ENCODE data around the gene CHURC1.

The CHURC1 gene

DNA sequence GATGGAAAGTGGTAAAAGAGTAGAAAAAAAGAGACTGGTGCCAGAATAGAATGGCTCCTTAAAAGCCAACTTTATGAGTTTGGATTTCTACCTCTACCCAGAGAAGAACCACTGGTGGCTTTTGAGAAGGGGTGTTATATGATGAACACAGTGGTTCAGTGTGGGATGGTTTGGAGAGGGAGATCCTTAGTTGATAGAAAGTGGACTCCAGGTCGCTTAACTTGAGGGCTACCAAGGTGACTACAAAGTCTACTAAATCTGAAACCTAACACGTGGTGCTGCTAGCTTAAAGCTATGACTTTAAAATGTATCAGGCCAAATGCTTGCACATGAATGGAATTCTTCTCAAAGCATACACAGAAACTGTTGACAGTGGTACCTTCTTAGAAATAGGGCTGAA lies 42.9 kb upstream of the CHURC1 start:
- TF ChIP-seq, protein P1, sequence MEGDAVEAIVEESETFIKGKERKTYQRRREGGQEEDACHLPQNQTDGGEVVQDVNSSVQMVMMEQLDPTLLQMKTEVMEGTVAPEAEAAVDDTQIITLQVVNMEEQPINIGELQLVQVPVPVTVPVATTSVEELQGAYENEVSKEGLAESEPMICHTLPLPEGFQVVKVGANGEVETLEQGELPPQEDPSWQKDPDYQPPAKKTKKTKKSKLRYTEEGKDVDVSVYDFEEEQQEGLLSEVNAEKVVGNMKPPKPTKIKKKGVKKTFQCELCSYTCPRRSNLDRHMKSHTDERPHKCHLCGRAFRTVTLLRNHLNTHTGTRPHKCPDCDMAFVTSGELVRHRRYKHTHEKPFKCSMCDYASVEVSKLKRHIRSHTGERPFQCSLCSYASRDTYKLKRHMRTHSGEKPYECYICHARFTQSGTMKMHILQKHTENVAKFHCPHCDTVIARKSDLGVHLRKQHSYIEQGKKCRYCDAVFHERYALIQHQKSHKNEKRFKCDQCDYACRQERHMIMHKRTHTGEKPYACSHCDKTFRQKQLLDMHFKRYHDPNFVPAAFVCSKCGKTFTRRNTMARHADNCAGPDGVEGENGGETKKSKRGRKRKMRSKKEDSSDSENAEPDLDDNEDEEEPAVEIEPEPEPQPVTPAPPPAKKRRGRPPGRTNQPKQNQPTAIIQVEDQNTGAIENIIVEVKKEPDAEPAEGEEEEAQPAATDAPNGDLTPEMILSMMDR (IDR thresholded peaks at IDR 0.05; ENCODE audit: insufficient read depth, low read depth, low read length, missing control alignments), result no peak
- no peak for DNase-seq (ENCODE audit: low read depth)
- H3K4me3 ChIP-seq (ENCODE audit: low read length), result no peak overlapping the region

DNA sequence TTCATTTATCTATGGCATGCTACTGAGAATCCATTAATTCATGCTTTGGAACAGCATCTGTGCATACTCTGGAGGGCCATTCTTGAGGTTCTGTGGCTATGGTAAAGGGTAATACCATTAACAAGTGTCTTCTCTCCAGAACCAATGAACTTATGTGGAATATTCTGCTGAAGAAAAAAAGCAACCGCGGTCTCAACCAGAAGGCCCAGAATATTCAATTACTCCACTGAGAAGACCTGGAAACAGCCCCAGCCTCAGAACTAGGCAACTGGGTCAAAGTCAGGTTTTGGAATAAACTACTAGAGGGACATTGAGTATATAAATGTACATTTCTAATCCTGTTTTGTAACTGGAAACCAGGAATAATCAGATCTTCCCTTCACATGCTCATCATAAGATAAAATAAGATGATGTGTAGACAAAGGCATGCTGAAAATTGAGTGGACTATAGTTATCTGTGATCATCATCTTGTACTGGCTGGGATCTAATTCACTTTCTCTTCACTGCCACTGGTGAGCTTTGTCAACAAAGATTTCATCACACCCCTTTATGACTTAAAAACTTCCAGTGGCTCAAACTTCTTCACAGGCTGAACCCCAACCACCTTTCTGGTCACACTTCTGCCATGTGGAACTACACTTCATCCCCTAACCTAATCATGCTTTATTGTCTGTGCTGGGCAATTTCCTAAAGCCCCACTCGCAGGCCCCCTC lies 40.6 kb upstream of the CHURC1 start:
- DNase-seq (ENCODE audit: low read depth), result no peak
- H3K4me3 ChIP-seq (ENCODE audit: low read length), result no peak overlapping the region
- TF ChIP-seq, protein P1 (IDR thresholded peaks at IDR 0.05; ENCODE audit: insufficient read depth, low read depth, low read length, missing control alignments), result no peak

DNA sequence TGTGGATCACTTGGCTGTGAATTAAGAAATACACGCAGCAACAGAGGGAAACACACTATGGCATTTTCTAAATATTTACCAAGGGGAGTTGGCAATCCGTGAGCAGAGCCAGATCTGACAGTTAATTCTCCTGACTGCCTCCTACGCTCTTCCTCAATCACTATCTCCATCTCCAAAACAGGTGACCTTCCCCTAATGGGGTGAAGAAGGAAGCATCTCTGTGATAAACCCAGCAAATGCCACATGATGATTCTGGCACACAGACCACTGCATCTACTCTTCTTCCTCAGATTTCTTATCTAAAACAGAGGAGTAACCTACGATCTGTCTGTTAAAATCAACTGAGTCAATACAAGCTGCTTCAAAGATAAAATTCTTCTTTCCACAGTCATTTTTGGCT lies 38.9 kb upstream of the CHURC1 start:
- DNase-seq (ENCODE audit: low read depth), result no peak
- no peak overlapping the region for H3K4me3 ChIP-seq (ENCODE audit: low read length)
- TF ChIP-seq, protein P1 (IDR thresholded peaks at IDR 0.05; ENCODE audit: insufficient read depth, low read depth, low read length, missing control alignments), result no peak

DNA sequence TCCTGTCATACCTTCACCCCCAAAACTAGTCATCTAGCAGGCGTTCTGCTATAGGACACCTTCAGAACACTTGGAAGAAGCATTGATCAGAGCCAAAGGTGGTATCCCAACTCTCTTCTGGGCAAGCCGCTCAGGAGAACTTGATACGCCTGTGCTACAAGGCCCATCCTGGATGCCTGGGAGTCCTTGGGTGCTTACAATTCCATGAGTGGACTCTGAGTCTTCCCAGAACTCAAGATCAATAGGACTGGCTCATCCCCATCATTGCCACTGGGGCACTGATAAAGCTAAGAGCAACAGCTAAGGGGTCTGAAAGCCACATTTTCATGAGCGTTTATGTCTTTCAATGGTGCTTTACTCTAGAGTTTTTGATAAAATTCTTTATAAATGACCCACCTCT lies 36.4 kb upstream of the CHURC1 start:
- no peak overlapping the region for H3K4me3 ChIP-seq (ENCODE audit: low read length)
- DNase-seq (ENCODE audit: low read depth), result no peak
- TF ChIP-seq, protein P1 (IDR thresholded peaks at IDR 0.05; ENCODE audit: insufficient read depth, low read depth, low read length, missing control alignments), result no peak

DNA sequence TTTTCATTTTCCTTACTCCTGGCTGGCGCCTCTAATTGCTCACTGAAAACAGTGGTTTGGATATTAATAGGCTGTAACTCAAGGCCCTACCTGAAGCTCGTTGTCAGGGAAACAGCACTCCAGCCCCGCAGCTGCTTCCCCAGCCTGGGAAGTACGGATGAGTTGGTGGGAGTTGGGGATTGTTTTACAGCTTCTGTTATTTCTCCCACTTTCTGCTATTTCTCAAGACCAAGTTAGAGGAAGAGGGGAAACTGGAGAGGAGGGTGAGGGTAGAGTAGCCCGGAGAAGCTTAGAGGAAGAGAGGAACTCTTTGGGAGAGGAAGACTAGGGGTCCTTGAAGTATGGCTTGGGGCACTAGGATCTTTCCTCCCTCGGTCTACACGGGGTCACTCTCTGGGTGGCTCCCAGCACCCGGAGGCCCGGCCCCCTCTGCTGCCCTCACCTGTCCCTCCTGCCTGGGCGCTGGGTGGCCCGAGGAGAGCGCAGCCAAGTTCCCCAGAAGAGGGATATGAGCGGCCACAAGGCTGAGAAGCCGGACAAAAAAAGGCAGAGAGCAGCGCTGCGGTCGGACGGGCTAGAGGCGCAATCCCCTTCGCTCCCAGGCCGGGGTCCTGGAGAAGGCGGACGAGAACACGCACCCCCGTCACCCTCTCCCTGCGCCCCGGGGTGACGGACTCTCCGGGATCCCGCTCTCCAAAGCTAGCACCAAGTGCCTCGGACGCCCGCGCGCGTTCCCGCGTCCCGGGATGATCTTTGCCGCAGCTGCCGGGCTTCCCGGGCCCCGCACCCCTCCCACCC lies 35.2 kb upstream of the CHURC1 start:
- TF ChIP-seq, protein P1 (IDR thresholded peaks at IDR 0.05; ENCODE audit: insufficient read depth, low read depth, low read length, missing control alignments), result no peak
- no peak overlapping the region for H3K4me3 ChIP-seq (ENCODE audit: low read length)
- no peak for DNase-seq (ENCODE audit: low read depth)

DNA sequence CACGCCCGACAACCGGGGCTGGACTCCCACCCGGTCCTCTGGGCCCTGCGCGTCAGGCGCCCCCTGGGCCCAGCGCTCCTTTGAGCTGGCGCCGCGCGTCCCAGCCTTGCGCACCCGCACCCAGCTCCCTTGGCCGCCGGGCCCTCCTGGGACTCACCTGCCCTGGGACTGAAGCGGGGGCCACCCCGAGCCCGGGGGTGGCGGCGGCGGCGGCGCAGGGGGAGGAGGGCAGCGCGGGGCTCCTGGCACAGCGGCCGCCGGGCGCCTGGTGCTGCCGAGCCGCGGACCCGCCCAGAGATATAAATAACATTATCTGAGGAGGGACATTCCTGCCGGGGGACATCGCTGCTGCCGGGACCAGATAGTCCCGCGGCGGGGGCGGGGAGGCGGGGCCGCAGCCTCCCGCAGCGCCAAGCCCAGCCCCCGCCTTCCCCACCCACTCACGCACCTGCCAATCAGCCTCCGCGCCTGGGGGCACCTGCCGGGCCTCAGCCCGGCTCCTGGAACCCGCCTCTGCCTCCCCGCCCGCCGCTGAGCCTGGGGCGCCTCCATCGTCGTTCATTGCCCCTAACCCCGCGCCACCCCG lies 34.5 kb upstream of the CHURC1 start, which contains the start of gene SPTB:
SPTB (minus strand) TSS at position 273 of the 586 bp plus-strand sequence. CDS start 56,813 bp downstream, outside the sequence.
- TF ChIP-seq, protein P1 (IDR thresholded peaks at IDR 0.05; ENCODE audit: insufficient read depth, low read depth, low read length, missing control alignments), result no peak
- H3K4me3 ChIP-seq (ENCODE audit: low read length), result peak within 1 kb of the TSS; percentile 28
- DNase-seq (ENCODE audit: low read depth), result no peak
